OCI-M2 (cell line): ENCODE data around the gene TP53TG5.

ENCODE experiments used
- DNase-seq: peaks from one replicate; lab custom pipeline; 2025; ENCODE audit not compliant: unreplicated experiment; lab: John Stamatoyannopoulos, UW

TP53TG5 gene

DNA sequence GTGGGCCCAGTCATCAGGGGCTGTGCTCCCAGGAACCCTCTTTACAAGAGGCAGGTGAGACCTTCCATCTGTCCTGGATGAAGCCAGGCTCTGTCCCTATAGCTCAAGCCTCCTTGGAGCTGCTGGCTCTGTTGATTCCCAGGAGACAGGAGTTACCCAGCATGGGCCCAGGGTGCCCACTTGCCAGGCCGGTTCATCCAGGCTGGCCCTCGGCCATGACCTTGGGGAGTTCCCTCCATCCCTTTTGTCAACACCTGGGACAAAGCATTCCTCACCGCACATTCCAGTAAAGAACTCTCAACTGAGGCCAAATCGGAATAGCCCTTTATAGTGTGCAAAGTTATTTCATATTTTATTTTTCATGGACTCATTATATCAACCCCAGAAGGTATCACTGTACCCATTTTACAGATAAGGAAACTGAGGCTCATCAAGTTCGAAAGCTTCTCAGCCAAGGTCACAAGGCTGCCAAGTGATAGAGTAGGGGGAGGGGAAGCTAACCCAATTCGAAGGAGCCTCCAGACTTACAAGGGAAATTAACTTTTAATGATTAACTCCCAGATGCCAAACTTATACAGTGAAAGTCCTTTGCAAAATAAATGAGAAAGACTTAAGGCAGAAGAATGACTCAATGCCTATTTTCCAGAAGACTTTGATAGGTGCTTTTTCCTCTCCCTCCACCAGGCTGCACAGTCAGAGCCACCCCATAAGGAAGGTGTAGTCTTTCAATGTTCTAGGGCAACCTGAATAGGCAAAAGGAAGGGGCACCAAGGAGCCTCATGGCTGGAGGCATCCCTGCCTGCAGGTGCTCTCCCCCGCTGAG, 48.4 kb downstream of the TP53TG5 start:
- DNase-seq, result no peak

DNA sequence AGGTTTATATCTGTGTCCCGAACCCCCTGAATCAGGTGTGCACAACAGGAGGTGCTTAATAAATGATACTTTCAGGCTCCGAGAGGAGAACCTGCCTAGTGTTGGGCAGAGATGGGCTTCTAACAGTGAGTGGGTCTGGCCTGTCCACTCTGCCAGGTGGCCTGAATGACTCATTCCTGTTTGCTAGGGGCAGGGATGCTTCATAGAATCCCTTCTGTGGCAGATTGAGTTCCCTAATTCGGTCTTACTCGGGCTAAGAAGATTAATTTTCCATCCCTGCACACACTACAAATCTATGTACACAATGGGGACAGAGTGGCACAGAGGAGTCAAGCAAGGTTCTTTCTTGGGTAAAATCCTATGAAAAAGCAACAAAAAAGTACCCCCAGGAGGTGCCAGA, 49.7 kb downstream of the TP53TG5 start:
- DNase-seq, result no peak

DNA sequence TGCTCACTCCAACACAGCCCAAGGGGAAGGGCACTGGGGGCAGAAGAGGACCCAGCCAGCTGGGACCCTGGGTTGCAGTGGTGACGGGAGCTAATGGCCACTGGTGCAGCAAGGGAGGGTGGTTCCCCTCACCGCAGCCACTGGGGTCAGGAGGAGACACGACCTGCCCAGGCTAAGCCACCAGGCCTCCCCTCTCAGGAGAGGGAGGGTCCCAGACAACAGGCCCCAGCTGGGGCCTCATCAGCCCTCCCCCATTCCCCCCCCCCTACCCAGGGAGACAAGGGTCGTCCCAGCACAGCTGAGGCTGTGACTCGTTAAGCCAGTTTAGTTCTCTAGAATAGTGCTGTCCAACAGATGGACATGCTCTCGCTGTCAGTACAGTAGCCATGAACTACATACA, 52.8 kb downstream of the TP53TG5 start:
- no peak for DNase-seq

GRCh38 chr20:45323731-45324130, 54.4 kb downstream of the TP53TG5 start:
- DNase-seq, result no peak

DNA sequence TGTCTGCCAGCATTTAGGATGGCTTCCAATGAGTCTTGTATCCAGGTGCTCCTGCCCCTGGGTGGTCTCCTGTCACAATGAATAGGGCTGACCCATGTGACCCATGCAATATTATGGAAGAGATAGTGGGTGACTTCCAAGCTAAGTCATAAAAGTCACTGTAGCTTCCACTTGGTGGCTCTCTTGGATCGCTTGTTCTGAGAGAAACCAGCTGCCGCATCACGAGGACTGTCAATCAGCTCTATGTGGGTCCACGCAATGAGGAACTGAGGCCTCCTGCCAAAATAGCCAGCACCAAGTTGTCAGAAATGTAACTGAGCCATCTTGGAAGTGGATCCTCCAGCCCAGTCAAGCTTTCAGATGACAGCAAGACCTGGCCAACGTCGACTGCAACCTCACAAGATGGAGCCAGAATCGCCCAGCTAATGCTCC, 55.2 kb downstream of the TP53TG5 start:
- DNase-seq, result no peak
